HG02571 (cell line): ENCODE data around the gene SEC31A.
"Not testable (repeated sequence)": the region's sequence is repeated elsewhere in the genome, so short reads cannot be mapped to it uniquely, and the experiment has no call there.

ENCODE experiments used
- ATAC-seq: cut with Tn5 transposase; IDR thresholded peaks from one replicate; pipeline ENCODE4 v1.9.1; 2021; ENCODE audit warnings: mild to moderate bottlenecking, moderate library complexity; ENCODE audit not compliant: unreplicated experiment

SEC31A gene, protein sequence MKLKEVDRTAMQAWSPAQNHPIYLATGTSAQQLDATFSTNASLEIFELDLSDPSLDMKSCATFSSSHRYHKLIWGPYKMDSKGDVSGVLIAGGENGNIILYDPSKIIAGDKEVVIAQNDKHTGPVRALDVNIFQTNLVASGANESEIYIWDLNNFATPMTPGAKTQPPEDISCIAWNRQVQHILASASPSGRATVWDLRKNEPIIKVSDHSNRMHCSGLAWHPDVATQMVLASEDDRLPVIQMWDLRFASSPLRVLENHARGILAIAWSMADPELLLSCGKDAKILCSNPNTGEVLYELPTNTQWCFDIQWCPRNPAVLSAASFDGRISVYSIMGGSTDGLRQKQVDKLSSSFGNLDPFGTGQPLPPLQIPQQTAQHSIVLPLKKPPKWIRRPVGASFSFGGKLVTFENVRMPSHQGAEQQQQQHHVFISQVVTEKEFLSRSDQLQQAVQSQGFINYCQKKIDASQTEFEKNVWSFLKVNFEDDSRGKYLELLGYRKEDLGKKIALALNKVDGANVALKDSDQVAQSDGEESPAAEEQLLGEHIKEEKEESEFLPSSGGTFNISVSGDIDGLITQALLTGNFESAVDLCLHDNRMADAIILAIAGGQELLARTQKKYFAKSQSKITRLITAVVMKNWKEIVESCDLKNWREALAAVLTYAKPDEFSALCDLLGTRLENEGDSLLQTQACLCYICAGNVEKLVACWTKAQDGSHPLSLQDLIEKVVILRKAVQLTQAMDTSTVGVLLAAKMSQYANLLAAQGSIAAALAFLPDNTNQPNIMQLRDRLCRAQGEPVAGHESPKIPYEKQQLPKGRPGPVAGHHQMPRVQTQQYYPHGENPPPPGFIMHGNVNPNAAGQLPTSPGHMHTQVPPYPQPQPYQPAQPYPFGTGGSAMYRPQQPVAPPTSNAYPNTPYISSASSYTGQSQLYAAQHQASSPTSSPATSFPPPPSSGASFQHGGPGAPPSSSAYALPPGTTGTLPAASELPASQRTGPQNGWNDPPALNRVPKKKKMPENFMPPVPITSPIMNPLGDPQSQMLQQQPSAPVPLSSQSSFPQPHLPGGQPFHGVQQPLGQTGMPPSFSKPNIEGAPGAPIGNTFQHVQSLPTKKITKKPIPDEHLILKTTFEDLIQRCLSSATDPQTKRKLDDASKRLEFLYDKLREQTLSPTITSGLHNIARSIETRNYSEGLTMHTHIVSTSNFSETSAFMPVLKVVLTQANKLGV

DNA sequence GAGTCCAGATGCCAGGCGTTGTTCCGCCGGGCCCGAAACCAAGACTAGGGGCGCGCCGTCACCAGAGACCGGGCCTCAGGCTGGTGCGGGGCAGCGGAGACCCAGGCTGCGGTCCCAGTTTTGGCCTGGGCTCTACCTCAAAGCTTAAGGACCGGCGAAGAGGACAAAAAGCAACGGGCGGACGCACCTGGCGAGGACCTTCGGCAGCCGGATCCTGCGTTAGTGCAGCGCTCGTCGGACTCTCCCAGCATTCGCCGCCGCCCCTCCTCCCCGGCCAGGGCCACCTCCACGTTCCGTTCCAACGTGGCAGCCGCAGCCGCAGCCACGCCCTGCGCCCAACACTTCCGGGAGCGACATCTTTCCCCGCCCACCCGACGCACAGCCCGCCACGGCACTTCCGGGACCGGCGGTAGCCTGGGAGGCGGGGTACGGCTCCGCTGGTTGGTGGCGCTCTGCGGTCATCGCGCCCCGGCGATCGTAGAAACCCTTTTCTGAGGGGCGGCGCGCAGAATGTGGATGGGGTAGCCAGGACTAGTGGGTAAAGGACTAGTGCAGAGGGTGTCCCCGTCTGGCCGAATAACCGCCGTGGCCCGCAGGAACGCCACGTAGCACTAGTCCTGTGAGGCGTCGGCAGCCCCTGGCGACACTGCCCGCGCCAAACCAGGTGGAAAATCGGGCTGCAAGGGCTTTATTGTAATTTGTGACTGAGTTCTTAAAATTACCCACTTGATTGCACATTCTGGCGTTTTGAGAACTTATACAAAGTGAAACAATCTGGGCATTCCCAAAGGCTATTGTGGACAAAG lies at the start of gene SEC31A:
SEC31A (minus strand) TSS at position 253 of the 806 bp plus-strand sequence. CDS start 9,217 bp downstream, outside the sequence.
- peak; percentile 90 for ATAC-seq

DNA sequence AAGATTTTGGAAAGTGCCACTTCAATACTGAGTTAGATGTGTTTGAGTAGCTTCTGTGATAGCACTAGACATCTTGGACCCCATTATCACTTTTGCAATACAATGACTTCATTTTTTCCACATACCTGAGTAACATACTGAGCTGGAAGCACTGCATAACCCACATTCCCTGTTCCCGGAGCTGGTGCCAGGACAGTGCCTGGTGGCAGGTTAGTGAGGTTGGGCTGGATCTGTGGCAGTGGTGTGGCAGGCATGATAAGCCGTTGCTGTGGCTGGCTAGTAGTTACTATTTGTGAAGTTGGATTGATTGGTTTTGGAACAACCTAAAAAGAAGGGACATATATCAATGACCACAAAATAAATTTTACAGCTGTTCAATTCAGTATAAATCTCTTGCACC lies 48.5 kb upstream of the SEC31A start:
- no peak for ATAC-seq

GRCh38 chr4:82934441-82934840 lies 43.5 kb upstream of the SEC31A start:
- ATAC-seq: no peak

- ATAC-seq: no peak
These were observed 40.1 kb upstream of the SEC31A start for GRCh38 chr4:82930848-82931755.

DNA sequence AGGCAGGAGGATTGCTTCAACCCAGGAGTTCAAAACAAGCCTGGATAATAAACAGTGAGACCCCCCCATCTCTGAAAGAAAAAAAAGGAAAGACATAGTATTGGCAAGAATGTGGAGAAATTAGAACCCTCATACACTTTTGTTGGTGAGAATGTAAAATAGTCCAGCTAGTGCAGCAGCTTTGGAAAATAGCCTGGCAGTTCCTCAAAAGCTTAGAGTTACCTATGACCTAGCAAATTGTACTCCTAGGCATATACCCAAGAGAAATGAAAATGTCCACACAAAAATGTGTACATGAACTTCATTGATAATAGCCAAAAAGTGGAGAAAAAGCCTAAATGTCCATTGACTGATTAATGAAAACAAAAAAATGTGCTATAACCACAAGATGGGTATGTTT lies 30.8 kb upstream of the SEC31A start:
- no peak for ATAC-seq

DNA sequence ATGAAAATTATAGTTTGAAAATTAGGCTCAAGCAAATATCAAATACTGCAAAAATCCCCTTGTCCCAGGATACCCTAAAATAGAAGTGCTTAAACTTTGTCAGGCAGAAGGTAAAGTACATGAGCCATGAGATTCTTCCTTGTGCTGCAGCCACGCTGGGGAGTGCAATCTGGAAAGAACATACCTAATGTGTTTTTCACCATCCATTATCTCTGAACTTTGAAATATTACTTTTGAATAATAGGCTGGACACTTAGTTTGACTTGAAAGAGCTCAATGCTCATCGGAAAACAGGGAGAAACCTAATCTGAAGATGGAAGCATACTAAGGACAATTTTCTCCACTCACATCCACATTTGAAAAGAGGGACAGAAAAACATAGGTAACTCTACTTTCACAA lies 28.4 kb upstream of the SEC31A start:
- ATAC-seq: no peak

DNA sequence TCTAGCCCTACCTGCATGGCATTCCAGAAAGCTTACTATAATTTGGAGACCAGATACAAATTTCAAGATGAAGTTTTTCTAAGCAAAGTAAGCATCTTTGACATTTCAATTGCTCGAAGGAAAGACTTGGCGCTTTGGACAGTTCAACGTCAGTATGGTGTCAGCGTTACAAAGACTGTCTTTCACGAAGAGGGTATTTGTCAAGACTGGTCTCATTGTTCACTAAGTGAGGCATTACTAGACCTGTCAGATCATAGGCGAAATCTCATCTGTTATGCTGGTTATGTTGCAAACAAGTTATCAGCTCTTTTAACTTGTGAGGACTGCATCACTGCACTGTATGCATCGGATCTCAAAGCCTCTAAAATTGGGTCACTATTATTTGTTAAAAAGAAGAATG lies 27.1 kb upstream of the SEC31A start:
- ATAC-seq: no peak

GRCh38 chr4:82913968-82914367 lies 23.0 kb upstream of the SEC31A start:
- not testable (repeated sequence) for ATAC-seq

GRCh38 chr4:82913305-82913704 lies 22.4 kb upstream of the SEC31A start:
- ATAC-seq: no peak

DNA sequence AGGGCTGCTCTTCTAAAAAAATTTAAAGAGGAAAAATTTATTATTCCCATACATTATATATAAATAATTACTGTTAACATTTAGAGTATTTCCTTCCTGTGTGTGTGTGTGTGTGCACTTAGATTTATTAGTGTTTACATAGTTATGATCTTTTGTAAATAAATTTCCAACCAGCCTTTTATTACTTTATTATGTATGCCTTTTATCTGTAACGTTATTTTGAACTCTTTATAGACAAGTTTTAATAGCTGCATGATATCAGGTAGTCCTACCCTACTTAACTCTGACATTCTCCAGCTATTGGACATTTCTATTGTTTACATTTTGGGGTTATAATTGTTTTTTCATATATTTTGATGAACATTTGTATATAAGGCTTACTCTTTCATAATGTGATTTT lies 18.4 kb upstream of the SEC31A start:
- no peak for ATAC-seq

DNA sequence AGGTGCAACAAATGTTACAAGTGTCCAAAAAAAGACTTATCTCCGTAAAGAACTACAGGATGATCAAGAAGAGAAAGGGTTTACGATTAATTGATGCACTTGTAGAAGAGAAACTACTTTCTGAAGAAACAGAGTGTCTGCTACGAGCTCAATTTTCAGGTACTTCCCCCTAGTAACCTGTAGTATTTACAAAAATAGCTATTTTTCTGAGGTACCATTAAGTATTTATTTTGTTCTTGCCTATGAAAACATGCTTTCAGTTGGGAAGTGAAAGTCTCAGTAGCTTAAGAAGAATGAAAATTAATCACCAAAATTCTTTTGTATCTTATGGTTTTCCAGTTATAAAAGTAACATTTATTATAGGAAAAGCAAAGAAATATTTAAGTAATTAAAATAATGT lies 15.5 kb upstream of the SEC31A start:
- no peak for ATAC-seq

GRCh38 chr4:82905205-82905604 lies 14.3 kb upstream of the SEC31A start:
- peak; percentile 32 for ATAC-seq

- ATAC-seq: no peak
These were observed 12.8 kb upstream of the SEC31A start for GRCh38 chr4:82903737-82904136.

DNA sequence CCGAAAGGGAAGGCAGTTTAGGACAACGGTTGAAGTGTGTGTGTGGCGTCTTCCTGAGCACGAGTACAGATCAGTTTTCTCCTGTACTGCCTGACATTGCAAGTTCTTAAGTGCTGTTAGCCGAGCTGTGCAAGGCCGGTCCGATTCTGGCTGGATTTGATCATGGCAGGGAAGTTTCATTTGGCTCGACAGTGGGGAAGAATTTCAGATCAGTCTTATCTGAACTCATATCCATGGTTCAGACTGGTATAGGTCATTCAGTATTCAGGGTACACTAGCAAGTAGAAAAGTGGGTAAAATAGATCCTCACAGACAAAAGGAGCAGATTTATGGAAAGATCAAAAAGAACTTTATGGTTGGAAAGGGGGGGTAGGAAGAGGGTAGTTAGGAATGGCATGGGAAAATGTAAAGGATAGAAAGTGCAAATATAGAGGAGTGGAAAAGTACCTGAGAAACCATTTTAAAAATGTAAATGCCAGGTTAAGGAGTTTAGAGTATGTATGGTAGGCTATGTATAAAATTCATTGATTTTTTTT lies 10.3 kb upstream of the SEC31A start:
- no peak for ATAC-seq

DNA sequence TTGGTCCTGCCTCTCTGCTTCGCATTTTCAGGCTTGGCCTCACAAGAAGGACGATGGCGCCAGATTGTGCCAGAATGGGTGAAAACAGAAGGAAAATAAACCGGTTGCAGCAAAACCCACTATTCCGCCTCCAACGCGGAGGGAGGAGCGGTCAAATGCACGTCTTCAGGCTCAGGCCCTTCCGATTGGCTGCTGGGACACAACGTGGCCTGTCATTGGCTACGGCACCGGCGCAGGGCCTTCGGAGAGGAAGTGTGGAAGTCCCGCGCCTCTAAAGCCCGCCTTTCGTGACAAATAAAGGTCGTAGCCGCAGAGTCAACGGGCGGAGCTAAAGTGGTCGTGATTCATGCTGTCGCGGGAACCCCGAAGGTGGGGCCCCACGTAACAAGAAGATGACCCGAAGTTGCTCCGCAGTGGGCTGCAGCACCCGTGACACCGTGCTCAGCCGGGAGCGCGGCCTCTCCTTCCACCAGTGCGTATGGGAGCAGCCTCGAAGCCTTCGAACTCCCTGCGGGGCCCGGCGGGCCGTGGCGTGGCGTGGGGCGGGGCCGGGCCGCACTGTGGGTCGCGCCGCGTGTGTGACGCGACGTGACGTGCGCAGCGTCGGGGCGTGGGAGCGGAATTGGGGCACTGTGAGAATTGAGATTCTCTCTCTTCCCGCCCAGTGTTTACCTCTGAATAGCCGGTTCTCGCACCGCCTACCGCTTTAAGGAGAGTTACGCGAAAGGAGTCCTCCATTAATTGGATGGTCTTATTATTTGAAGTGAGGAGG lies 9.6 kb upstream of the SEC31A start, which contains the start of gene THAP9:
THAP9 (plus strand) TSS at position 325 of the 772 bp plus-strand sequence; CDS start at position 393, 68 bp downstream.
- peak; percentile 93 for ATAC-seq

- ATAC-seq: peak; percentile 2
These were observed 9.1 kb upstream of the SEC31A start for GRCh38 chr4:82900066-82900410.

- no peak for ATAC-seq
These were observed 8.6 kb upstream of the SEC31A start for GRCh38 chr4:82899374-82900065.
